DOHH2 (cell line): ENCODE data around the gene TMEM229B.

Source experiments
- H3F3A ChIP-seq: fragments of 200-600 bp; sonication (generic), shearing (Covaris generic); 2 replicates; pipeline ENCODE4 v1.6.0; 2016; ENCODE audit warnings: antibody characterized with exemption, mild to moderate bottlenecking; ENCODE audit not compliant: control insufficient read depth, insufficient read depth
- H3K27ac ChIP-seq: fragments of 200-600 bp; sonication (generic); 2 replicates; pipeline ENCODE4 v1.5.1; 2014; ENCODE audit warnings: low read depth, mild to moderate bottlenecking, low read length, moderate library complexity
- H3K27me3 ChIP-seq: fragments of 200-600 bp; sonication (generic); 2 replicates; pipeline ENCODE4 v1.6.1; 2014; ENCODE audit warnings: mild to moderate bottlenecking, low read length, mixed read lengths; ENCODE audit not compliant: control insufficient read depth
- H3K36me3 ChIP-seq: fragments of 200-600 bp; sonication (generic); 2 replicates; pipeline ENCODE4 v1.6.1; 2014; ENCODE audit warnings: mild to moderate bottlenecking, low read length, moderate library complexity, mixed read lengths; ENCODE audit not compliant: control insufficient read depth
- H3K4me1 ChIP-seq: fragments of 200-600 bp; sonication (generic); 2 replicates; pipeline ENCODE4 v1.6.1; 2014; ENCODE audit warnings: mild to moderate bottlenecking, low read length, mixed read lengths; ENCODE audit not compliant: control insufficient read depth
- H3K4me2 ChIP-seq: fragments of 200-600 bp; sonication (generic); 2 replicates; pipeline ENCODE4 v1.6.0; 2014; ENCODE audit warnings: mild to moderate bottlenecking, low read length, moderate library complexity
- H3K4me3 ChIP-seq: fragments of 200-600 bp; sonication (generic); 2 replicates; pipeline ENCODE4 v1.5.1; 2014; ENCODE audit warnings: mild to moderate bottlenecking, low read length, mixed read lengths
- H3K79me2 ChIP-seq: fragments of 200-600 bp; sonication (generic); 2 replicates; pipeline ENCODE4 v1.6.1; 2014; ENCODE audit warnings: mild to moderate bottlenecking, low read length, mixed read lengths; ENCODE audit not compliant: control insufficient read depth
- H3K9me2 ChIP-seq: fragments of 200-600 bp; sonication (generic); replicated peaks from 2 replicates; pipeline ENCODE4 v1.6.1; 2014; ENCODE audit warnings: mild to moderate bottlenecking, low read length, mixed read lengths; ENCODE audit not compliant: control insufficient read depth
- H3K9me3 ChIP-seq: fragments of 200-600 bp; sonication (generic); 2 replicates; pipeline ENCODE4 v1.6.1; 2014; ENCODE audit warnings: antibody characterized with exemption, low read length, mixed read lengths; ENCODE audit not compliant: control insufficient read depth, insufficient read depth
- H4K20me1 ChIP-seq: fragments of 200-600 bp; sonication (generic); 2 replicates; pipeline ENCODE4 v1.6.0; 2014; ENCODE audit warnings: low read depth, mild to moderate bottlenecking, antibody characterized with exemption, low read length, moderate library complexity; ENCODE audit not compliant: control insufficient read depth, insufficient read depth
- CTCF ChIP-seq: fragments of 200-600 bp; sonication (generic); IDR thresholded peaks from one replicate; pipeline ENCODE4 v1.5.1; 2014; ENCODE audit warnings: antibody characterized with exemption, mild to moderate bottlenecking, low read depth, low read length; ENCODE audit not compliant: poor library complexity, severe bottlenecking
- EZH2phosphoT487 ChIP-seq: fragments of 200-600 bp; sonication (generic); IDR thresholded peaks from 2 replicates; pipeline ENCODE4 v1.6.1; 2017; ENCODE audit warnings: borderline replicate concordance, mild to moderate bottlenecking, antibody characterized with exemption, low read length, moderate library complexity, mixed read lengths

TMEM229B gene

GRCh38 chr14:67533754-67534085 lies 45.2 kb upstream of the TMEM229B start:
- Histone ChIP-seq H3K4me3 (peak overlapping the region; percentile 65), H3K27ac (no peak overlapping the region), H3K9me2 (no peaks in the 10 kb centered on the region), H3K27me3 (peaks cover 58% of the 10 kb centered on the region), H3K4me2 (peak overlapping the region; percentile 72), H3K9me3 (no peaks in the 10 kb centered on the region), H4K20me1 (no peaks in the 10 kb centered on the region), H3K79me2 (no peaks in the 10 kb centered on the region), H3K36me3 (no peaks in the 10 kb centered on the region), H3F3A (no peaks in the 10 kb centered on the region), H3K4me1 (peaks cover 16% of the 10 kb centered on the region)
- TF ChIP-seq EZH2phosphoT487 (no peak), CTCF (no peak)

- H3K4me2 ChIP-seq: peak within 1 kb of the TSS; percentile 72
- H3K9me3 ChIP-seq: no peaks in the 10 kb centered on the region
- peaks cover 14% of the 10 kb centered on the region for H3K4me1 ChIP-seq
- no peaks in the 10 kb centered on the region for H3K79me2 ChIP-seq
- H3K27me3 ChIP-seq: peaks cover 57% of the 10 kb centered on the region
- TF ChIP-seq CTCF (no peak), EZH2phosphoT487 (no peak)
- peak within 1 kb of the TSS; percentile 65 for H3K4me3 ChIP-seq
- no peaks in the 10 kb centered on the region for H3K36me3 ChIP-seq
- H3K27ac ChIP-seq: no peak within 1 kb of the TSS
- no peaks in the 10 kb centered on the region for H3F3A ChIP-seq
- H4K20me1 ChIP-seq: no peaks in the 10 kb centered on the region
- H3K9me2 ChIP-seq: no peaks in the 10 kb centered on the region
These were observed 44.7 kb upstream of the TMEM229B start, which contains the start of gene PLEKHH1 for GRCh38 chr14:67532998-67533753. TSS of gene PLEKHH1 (plus strand) at chr14:67533290. CDS start at chr14:67541868, 8,578 bp downstream.

- H3K4me1 ChIP-seq: peaks cover 9% of the 10 kb centered on the region
- no peaks in the 10 kb centered on the region for H3K36me3 ChIP-seq
- no peaks in the 10 kb centered on the region for H3K79me2 ChIP-seq
- TF ChIP-seq EZH2phosphoT487 (0 out of 2 replicates have a peak, but pooled peaks have one; percentile 37), CTCF (no peak)
- H3K4me3 ChIP-seq: peak overlapping the region; percentile 65
- H3K9me2 ChIP-seq: no peaks in the 10 kb centered on the region
- peak overlapping the region; percentile 72 for H3K4me2 ChIP-seq
- H3F3A ChIP-seq: no peaks in the 10 kb centered on the region
- peaks cover 51% of the 10 kb centered on the region for H3K27me3 ChIP-seq
- no peaks in the 10 kb centered on the region for H3K9me3 ChIP-seq
- no peaks in the 10 kb centered on the region for H4K20me1 ChIP-seq
- H3K27ac ChIP-seq: no peak overlapping the region
These were observed 44.1 kb upstream of the TMEM229B start for GRCh38 chr14:67532606-67532997.
